Activated T-cell treated with anti-CD3 and anti-CD28 coated beads for 24 hours (primary cell): ENCODE results near the gene CTSH.
"Not testable (repeated sequence)": the region's sequence is repeated elsewhere in the genome, so short reads cannot be mapped to it uniquely, and the experiment has no call there.

Source experiments
- DNase-seq: peaks from one replicate; pipeline ENCODE4 v3.0.0-alpha.2; 2020; ENCODE audit warnings: low read depth

Gene CTSH

GRCh38 chr15:78938658-78939488 is 6.0 kb downstream of the CTSH start:
- no peak for DNase-seq

GRCh38 chr15:78937132-78937739 is 7.6 kb downstream of the CTSH start:
- DNase-seq = no peak

- DNase-seq = no peak
These were observed 10.2 kb downstream of the CTSH start for GRCh38 chr15:78934655-78935023.

GRCh38 chr15:78933823-78934654 is 10.8 kb downstream of the CTSH start:
- DNase-seq = no peak

GRCh38 chr15:78933187-78933822 is 11.5 kb downstream of the CTSH start:
- no peak for DNase-seq

- no peak for DNase-seq
These were observed 12.5 kb downstream of the CTSH start for GRCh38 chr15:78932258-78932808.

- no peak for DNase-seq
These were observed 13.2 kb downstream of the CTSH start for GRCh38 chr15:78931439-78932257.

GRCh38 chr15:78930577-78931388 is 14.1 kb downstream of the CTSH start:
- no peak for DNase-seq

GRCh38 chr15:78929536-78930264 is 15.1 kb downstream of the CTSH start:
- no peak for DNase-seq

GRCh38 chr15:78928616-78929093 is 16.2 kb downstream of the CTSH start:
- DNase-seq = no peak

- not testable (repeated sequence) for DNase-seq
These were observed 16.7 kb downstream of the CTSH start for GRCh38 chr15:78928176-78928575.

- DNase-seq = no peak
These were observed 17.6 kb downstream of the CTSH start for GRCh38 chr15:78927077-78927790.

- DNase-seq = no peak
These were observed 18.7 kb downstream of the CTSH start for GRCh38 chr15:78925956-78926743.

GRCh38 chr15:78925076-78925624 is 19.7 kb downstream of the CTSH start:
- no peak for DNase-seq

GRCh38 chr15:78923480-78924360 is 21.1 kb downstream of the CTSH start:
- DNase-seq = no peak

GRCh38 chr15:78923015-78923414 is 21.8 kb downstream of the CTSH start:
- no peak for DNase-seq

GRCh38 chr15:78922527-78922926 is 22.3 kb downstream of the CTSH start:
- DNase-seq = no peak
